ENCODE measurements around the gene BCAP31.

Gene BCAP31

DNA sequence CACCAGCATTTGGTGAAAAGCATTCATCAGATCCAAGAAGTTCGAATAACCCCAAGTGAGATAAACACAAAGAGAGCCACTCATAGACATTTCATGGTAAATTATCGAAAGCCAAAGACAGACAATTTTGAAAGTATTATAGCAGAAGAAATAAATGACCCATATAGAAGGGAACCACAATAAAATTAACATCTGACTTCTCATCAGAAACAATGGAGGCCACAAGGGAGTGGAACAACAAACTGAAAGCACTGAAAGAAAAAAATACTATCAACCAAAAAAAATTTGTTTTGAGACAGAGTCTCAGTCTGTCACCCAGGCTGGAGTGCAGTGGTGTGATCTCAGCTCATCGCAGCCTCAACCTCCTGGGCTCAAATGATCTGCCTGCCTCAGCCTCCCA, 64.9 kb downstream of the BCAP31 start (continued):
- TF ChIP-seq, protein P1, sequence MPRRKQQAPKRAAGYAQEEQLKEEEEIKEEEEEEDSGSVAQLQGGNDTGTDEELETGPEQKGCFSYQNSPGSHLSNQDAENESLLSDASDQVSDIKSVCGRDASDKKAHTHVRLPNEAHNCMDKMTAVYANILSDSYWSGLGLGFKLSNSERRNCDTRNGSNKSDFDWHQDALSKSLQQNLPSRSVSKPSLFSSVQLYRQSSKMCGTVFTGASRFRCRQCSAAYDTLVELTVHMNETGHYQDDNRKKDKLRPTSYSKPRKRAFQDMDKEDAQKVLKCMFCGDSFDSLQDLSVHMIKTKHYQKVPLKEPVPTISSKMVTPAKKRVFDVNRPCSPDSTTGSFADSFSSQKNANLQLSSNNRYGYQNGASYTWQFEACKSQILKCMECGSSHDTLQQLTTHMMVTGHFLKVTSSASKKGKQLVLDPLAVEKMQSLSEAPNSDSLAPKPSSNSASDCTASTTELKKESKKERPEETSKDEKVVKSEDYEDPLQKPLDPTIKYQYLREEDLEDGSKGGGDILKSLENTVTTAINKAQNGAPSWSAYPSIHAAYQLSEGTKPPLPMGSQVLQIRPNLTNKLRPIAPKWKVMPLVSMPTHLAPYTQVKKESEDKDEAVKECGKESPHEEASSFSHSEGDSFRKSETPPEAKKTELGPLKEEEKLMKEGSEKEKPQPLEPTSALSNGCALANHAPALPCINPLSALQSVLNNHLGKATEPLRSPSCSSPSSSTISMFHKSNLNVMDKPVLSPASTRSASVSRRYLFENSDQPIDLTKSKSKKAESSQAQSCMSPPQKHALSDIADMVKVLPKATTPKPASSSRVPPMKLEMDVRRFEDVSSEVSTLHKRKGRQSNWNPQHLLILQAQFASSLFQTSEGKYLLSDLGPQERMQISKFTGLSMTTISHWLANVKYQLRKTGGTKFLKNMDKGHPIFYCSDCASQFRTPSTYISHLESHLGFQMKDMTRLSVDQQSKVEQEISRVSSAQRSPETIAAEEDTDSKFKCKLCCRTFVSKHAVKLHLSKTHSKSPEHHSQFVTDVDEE (CRISPR knock-in tag; IDR thresholded peaks at IDR 0.05), result no peak
- TF ChIP-seq SNAI2 (CRISPR knock-in tag; IDR thresholded peaks at IDR 0.05) (no peak), ZNF70 (CRISPR knock-in tag; IDR thresholded peaks at IDR 0.05) (no peak), PPARA (CRISPR knock-in tag; IDR thresholded peaks at IDR 0.05; ENCODE audit: borderline replicate concordance) (no peak), ZFP30 (CRISPR knock-in tag; IDR thresholded peaks at IDR 0.05) (no peak)

- TF ChIP-seq, protein P2, sequence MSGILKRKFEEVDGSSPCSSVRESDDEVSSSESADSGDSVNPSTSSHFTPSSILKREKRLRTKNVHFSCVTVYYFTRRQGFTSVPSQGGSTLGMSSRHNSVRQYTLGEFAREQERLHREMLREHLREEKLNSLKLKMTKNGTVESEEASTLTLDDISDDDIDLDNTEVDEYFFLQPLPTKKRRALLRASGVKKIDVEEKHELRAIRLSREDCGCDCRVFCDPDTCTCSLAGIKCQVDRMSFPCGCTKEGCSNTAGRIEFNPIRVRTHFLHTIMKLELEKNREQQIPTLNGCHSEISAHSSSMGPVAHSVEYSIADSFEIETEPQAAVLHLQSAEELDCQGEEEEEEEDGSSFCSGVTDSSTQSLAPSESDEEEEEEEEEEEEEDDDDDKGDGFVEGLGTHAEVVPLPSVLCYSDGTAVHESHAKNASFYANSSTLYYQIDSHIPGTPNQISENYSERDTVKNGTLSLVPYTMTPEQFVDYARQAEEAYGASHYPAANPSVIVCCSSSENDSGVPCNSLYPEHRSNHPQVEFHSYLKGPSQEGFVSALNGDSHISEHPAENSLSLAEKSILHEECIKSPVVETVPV (CRISPR knock-in tag; IDR thresholded peaks at IDR 0.05), result no peak
- no peak for TF ChIP-seq ISL1 (CRISPR knock-in tag; IDR thresholded peaks at IDR 0.05)
- no peak for ATAC-seq
Measured at GRCh38 chrX:153657161-153657560, 67.0 kb downstream of the BCAP31 start.

- ATAC-seq, result no peak
- TF ChIP-seq ZFP30 (CRISPR knock-in tag; IDR thresholded peaks at IDR 0.05), result peak; percentile 69
- TF ChIP-seq, protein P1 (CRISPR knock-in tag; IDR thresholded peaks at IDR 0.05), result no peak
Measured at GRCh38 chrX:153653556-153653955, 70.6 kb downstream of the BCAP31 start.

- ATAC-seq, result peak; percentile 69
- TF ChIP-seq, protein P3, sequence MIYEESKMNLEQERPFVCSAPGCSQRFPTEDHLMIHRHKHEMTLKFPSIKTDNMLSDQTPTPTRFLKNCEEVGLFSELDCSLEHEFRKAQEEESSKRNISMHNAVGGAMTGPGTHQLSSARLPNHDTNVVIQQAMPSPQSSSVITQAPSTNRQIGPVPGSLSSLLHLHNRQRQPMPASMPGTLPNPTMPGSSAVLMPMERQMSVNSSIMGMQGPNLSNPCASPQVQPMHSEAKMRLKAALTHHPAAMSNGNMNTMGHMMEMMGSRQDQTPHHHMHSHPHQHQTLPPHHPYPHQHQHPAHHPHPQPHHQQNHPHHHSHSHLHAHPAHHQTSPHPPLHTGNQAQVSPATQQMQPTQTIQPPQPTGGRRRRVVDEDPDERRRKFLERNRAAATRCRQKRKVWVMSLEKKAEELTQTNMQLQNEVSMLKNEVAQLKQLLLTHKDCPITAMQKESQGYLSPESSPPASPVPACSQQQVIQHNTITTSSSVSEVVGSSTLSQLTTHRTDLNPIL (CRISPR knock-in tag; IDR thresholded peaks at IDR 0.05; ENCODE audit: low read depth), result no peak
- no peak for TF ChIP-seq ZFP30 (CRISPR knock-in tag; IDR thresholded peaks at IDR 0.05)
- no peak for TF ChIP-seq TOX (CRISPR knock-in tag; IDR thresholded peaks at IDR 0.05; ENCODE audit: borderline replicate concordance)
- TF ChIP-seq ESRRG (CRISPR knock-in tag; IDR thresholded peaks at IDR 0.05), result no peak
- no peak for TF ChIP-seq POU6F1 (CRISPR knock-in tag; IDR thresholded peaks at IDR 0.05; ENCODE audit: borderline replicate concordance, low read depth)
- TF ChIP-seq ARNTL (CRISPR knock-in tag; IDR thresholded peaks at IDR 0.05; ENCODE audit: borderline replicate concordance, low read depth), result no peak
- TF ChIP-seq ZNF565 (CRISPR knock-in tag; conservative IDR thresholded peaks at IDR 0.05; ENCODE audit: low read depth), result no peak
- TF ChIP-seq CSDC2 (CRISPR knock-in tag; IDR thresholded peaks at IDR 0.05), result no peak
- no peak for TF ChIP-seq SNAI2 (CRISPR knock-in tag; IDR thresholded peaks at IDR 0.05)
- TF ChIP-seq PPARA (CRISPR knock-in tag; IDR thresholded peaks at IDR 0.05; ENCODE audit: borderline replicate concordance), result no peak
- TF ChIP-seq TCF4 (CRISPR knock-in tag; IDR thresholded peaks at IDR 0.05; ENCODE audit: borderline replicate concordance), result no peak
- no peak for TF ChIP-seq ISL1 (CRISPR knock-in tag; IDR thresholded peaks at IDR 0.05)
- no peak for TF ChIP-seq GLIS3 (CRISPR knock-in tag; IDR thresholded peaks at IDR 0.05)
- no peak for TF ChIP-seq ZC3H10 (CRISPR knock-in tag; IDR thresholded peaks at IDR 0.05)
- TF ChIP-seq, protein P4, sequence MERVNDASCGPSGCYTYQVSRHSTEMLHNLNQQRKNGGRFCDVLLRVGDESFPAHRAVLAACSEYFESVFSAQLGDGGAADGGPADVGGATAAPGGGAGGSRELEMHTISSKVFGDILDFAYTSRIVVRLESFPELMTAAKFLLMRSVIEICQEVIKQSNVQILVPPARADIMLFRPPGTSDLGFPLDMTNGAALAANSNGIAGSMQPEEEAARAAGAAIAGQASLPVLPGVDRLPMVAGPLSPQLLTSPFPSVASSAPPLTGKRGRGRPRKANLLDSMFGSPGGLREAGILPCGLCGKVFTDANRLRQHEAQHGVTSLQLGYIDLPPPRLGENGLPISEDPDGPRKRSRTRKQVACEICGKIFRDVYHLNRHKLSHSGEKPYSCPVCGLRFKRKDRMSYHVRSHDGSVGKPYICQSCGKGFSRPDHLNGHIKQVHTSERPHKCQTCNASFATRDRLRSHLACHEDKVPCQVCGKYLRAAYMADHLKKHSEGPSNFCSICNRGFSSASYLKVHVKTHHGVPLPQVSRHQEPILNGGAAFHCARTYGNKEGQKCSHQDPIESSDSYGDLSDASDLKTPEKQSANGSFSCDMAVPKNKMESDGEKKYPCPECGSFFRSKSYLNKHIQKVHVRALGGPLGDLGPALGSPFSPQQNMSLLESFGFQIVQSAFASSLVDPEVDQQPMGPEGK (CRISPR knock-in tag; IDR thresholded peaks at IDR 0.05; ENCODE audit: borderline replicate concordance), result no peak
- TF ChIP-seq, protein P2 (CRISPR knock-in tag; IDR thresholded peaks at IDR 0.05), result no peak
- no peak for TF ChIP-seq ZNF8 (CRISPR knock-in tag; IDR thresholded peaks at IDR 0.05)
- no peak for TF ChIP-seq ZFP3 (CRISPR knock-in tag; IDR thresholded peaks at IDR 0.05)
Measured at GRCh38 chrX:153651540-153652079, 72.6 kb downstream of the BCAP31 start.
